ENCODE data around the gene MSANTD1. TPM values are rescaled to one million over a fixed set of nuclear protein-coding genes. Genes with fewer than 3 reads are reported as not detected.

MSANTD1 gene
- polyA plus RNA-seq, 1 experiment = 0.04 TPM

GRCh38 chr4:3295837-3296624, 47.1 kb downstream of the MSANTD1 start:
- ChIA-PET POLR2A (no interaction called here), CTCF (interaction anchor here (0.8 kb wide), 1 partner anchor 64 kb away, joined by 6 read pairs; no protein-coding TSS in a partner anchor)
- TF ChIP-seq, protein P1, sequence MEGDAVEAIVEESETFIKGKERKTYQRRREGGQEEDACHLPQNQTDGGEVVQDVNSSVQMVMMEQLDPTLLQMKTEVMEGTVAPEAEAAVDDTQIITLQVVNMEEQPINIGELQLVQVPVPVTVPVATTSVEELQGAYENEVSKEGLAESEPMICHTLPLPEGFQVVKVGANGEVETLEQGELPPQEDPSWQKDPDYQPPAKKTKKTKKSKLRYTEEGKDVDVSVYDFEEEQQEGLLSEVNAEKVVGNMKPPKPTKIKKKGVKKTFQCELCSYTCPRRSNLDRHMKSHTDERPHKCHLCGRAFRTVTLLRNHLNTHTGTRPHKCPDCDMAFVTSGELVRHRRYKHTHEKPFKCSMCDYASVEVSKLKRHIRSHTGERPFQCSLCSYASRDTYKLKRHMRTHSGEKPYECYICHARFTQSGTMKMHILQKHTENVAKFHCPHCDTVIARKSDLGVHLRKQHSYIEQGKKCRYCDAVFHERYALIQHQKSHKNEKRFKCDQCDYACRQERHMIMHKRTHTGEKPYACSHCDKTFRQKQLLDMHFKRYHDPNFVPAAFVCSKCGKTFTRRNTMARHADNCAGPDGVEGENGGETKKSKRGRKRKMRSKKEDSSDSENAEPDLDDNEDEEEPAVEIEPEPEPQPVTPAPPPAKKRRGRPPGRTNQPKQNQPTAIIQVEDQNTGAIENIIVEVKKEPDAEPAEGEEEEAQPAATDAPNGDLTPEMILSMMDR (IDR thresholded peaks at IDR 0.05; ENCODE audit: low read depth, low read length) = no peak

GRCh38 chr4:3296651-3297050, 47.7 kb downstream of the MSANTD1 start:
- Histone ChIP-seq H3K4me3 (ENCODE audit: low read depth, low read length) (no peak overlapping the region), H3K27ac (ENCODE audit: low read depth, low read length) (no peak overlapping the region), H3K9me3 (ENCODE audit: control insufficient read depth, insufficient read depth, low read length) (peaks cover 13% of the 10 kb centered on the region), H3K27me3 (ENCODE audit: control insufficient read depth, insufficient read depth, low read length) (no peaks in the 10 kb centered on the region)
- no peak for DNase-seq (ENCODE audit: low read depth, low spot score)
- TF ChIP-seq, protein P1 (IDR thresholded peaks at IDR 0.05; ENCODE audit: low read depth, low read length) = no peak
- ChIA-PET CTCF (no interaction called here), POLR2A (no interaction called here)

More at GRCh38 chr4:3295837-3296624, 47.1 kb downstream of the MSANTD1 start:
- no peaks in the 10 kb centered on the region for H3K27me3 ChIP-seq (ENCODE audit: control insufficient read depth, insufficient read depth, low read length)
- H3K4me3 ChIP-seq (ENCODE audit: low read depth, low read length) = no peak overlapping the region
- DNase-seq (ENCODE audit: low read depth, low spot score) = no peak
- peaks cover 13% of the 10 kb centered on the region for H3K9me3 ChIP-seq (ENCODE audit: control insufficient read depth, insufficient read depth, low read length)
- no peak overlapping the region for H3K27ac ChIP-seq (ENCODE audit: low read depth, low read length)

- Histone ChIP-seq H3K27ac (ENCODE audit: low read depth, low read length) (no peak overlapping the region), H3K27me3 (ENCODE audit: control insufficient read depth, insufficient read depth, low read length) (no peaks in the 10 kb centered on the region), H3K9me3 (ENCODE audit: control insufficient read depth, insufficient read depth, low read length) (peaks cover 13% of the 10 kb centered on the region), H3K4me3 (ENCODE audit: low read depth, low read length) (no peak overlapping the region)
- no peak for DNase-seq (ENCODE audit: low read depth, low spot score)
- CTCF ChIA-PET = no interaction called here
- POLR2A ChIA-PET = no interaction called here
- TF ChIP-seq, protein P1 (IDR thresholded peaks at IDR 0.05; ENCODE audit: low read depth, low read length) = no peak
Measured at GRCh38 chr4:3297066-3297859, 48.3 kb downstream of the MSANTD1 start.

GRCh38 chr4:3299122-3299975, 50.4 kb downstream of the MSANTD1 start:
- ChIA-PET POLR2A (no interaction called here), CTCF (no interaction called here)
- TF ChIP-seq, protein P1 (IDR thresholded peaks at IDR 0.05; ENCODE audit: low read depth, low read length) = no peak
- H3K9me3 ChIP-seq (ENCODE audit: control insufficient read depth, insufficient read depth, low read length) = peaks cover 13% of the 10 kb centered on the region
- no peak overlapping the region for H3K27ac ChIP-seq (ENCODE audit: low read depth, low read length)
- no peaks in the 10 kb centered on the region for H3K27me3 ChIP-seq (ENCODE audit: control insufficient read depth, insufficient read depth, low read length)
- H3K4me3 ChIP-seq (ENCODE audit: low read depth, low read length) = no peak overlapping the region
- DNase-seq (ENCODE audit: low read depth, low spot score) = no peak

Measured in AG04450 (cell line).